Placental pericyte (primary cell): ENCODE results near the gene FANCC. TPM values are rescaled to one million over a fixed set of nuclear protein-coding genes. Genes with fewer than 3 reads are reported as not detected.

ENCODE experiments used
- small RNA-seq: library from RNA; depleted of rRNA; stranded (forward); fragments of <200 nt; gene quantifications from one replicate; pipeline ENCODE3, GENCODE V24; 2012; ENCODE audit warnings: low replicate concordance
- total RNA-seq: library from RNA; depleted of rRNA; stranded (reverse); fragments of >200 nt; gene quantifications from 2 replicates; pipeline ENCODE4 v1.2.3, GENCODE V29; 2012

The FANCC gene
- total RNA-seq = 2.4 and 15.3 TPM in 2 replicates

DNA sequence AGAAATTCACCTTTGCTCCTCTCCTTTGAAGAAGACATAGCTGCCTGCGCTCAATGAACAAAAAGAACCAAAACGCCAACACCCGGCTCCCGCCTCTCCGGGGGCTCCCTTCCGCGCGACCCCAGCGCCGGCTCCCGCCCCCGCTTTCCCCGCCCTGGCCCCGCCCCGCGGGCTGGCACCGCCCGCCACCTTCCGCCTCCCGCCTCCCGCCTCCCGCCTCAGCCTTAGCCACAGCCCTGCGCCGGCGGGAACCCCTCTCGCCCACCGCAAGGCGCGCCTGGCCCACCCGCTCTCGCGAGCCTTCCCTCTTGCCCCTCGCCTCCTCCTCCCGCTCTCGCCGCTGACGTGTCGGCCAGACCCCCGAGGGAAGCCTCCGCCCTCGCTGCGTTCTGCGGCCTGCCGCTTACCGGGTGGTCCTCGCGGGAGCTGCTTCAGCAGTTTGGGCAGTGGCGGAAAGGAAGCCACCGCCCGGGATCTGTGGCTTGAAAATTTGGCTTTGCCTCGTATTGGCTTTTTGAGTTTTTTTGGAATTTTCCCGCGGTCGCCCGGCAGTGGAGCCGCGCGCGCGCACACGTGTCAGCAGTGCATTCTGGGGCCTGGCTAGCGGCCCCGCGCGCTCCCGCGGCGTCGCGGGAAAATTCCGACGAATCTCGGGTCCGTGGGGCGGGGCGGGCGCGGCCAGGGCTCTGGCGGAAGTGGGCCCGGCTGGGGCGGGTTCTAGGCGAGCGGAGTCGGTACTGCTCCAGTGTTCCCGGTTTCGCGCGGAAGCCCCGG is at the start of gene FANCC:
Gene FANCC, minus strand, starts transcription at position 591 of the 774 bp plus-strand sequence. CDS start 68,418 bp downstream, outside the sequence.

Small RNAs within 50 kb of the gene (small RNA-seq; reads per million reads assigned to genes)
- 5,107 reads per million, percentile 100 among the genes with 10 or more reads in this experiment for gene MIR23B
- gene MIR27B = 2,809 reads per million, percentile 100 among the genes with 10 or more reads in this experiment
- not detected for gene MIR3074
- gene MIR6081 = not detected
- gene RNA5SP288 = 7.3 reads per million, percentile 92 among the genes with 10 or more reads in this experiment

Other genes with a start within 250 kb of the FANCC start
- 6.1 and 6.9 TPM in 2 replicates for gene PTCH1, start 199.3 kb upstream of the FANCC start, total RNA-seq